K562 (cell line): Measurements from ENCODE around the gene RHOT1. TPM values are rescaled to one million over a fixed set of nuclear protein-coding genes. Genes with fewer than 3 reads are reported as not detected.
A peak's percentile ranks its signal among the peaks of the same experiment; 100 is the strongest.

Source experiments
- ATAC-seq: fragments of 200-7000 bp; cut with Tn5 transposase; 3 replicates; pipeline ENCODE4 v1.9.1; 2020; ENCODE audit warnings: moderate library complexity
- BruUV-seq: library from RNA; stranded (reverse); fragments of 400-500 nt; replicated peaks from 2 replicates; lab custom pipeline; 2021; lab: Mats Ljungman, UMichigan
- CTCF ChIA-PET: fragments of 300-600 bp; formaldehyde crosslinking; extraction: SDS; loops from one replicate; lab custom pipeline; 2021; ENCODE audit warnings: low intra/inter-chr PET ratio; lab: Yijun Ruan, JAX
- POLR2A ChIA-PET: fragments of 300-600, 350-650 bp; sonication (Branson Sonifier 250); formaldehyde crosslinking; extraction: SDS; loops from one replicate; lab custom pipeline; 2021; ENCODE audit warnings: antibody characterized with exemption, inconsistent platforms; lab: Yijun Ruan, JAX
- DNase-seq, 4 experiments: peaks; one replicate each; pipeline versions ENCODE4 v3.0.0 to v3.0.0-alpha.2; 2011 to 2018; ENCODE audit warnings: low spot score in 3 of 4, mixed read lengths in 3 of 4; ENCODE audit errors: extremely low read depth in 1 of 4
- FAIRE-seq: peaks from 2 replicates; lab custom pipeline; 2011; peaks lifted over from hg19 to GRCh38; lab: Jason Lieb, UNC
- H2AFZ ChIP-seq: 2 replicates; pipeline ENCODE4 v1.6.0; 2011; ENCODE audit warnings: low read depth, low read length, control low read depth, inconsistent platforms
- H3K27ac ChIP-seq: fragments of 200-600 bp; 3 replicates; pipeline ENCODE4 v1.8.0; 2011; ENCODE audit warnings: low read depth, mild to moderate bottlenecking, control low read depth, inconsistent platforms, low read length, moderate library complexity, mixed read lengths; ENCODE audit errors: extremely low read depth
- H3K27me3 ChIP-seq, 2 experiments: fragments of 300-600 bp in 1 of 2; 2 replicates in 1 of 2; 3 replicates in 1 of 2; pipeline versions ENCODE4 v1.6.0 to v1.8.0; 2011; ENCODE audit warnings: inconsistent platforms in 2 of 2, low read length in 2 of 2, mild to moderate bottlenecking in 1 of 2, mixed read lengths in 1 of 2, moderate library complexity in 1 of 2; ENCODE audit not compliant: control insufficient read depth in 2 of 2, insufficient read depth in 2 of 2
- H3K36me3 ChIP-seq: fragments of 300-600 bp; 3 replicates; pipeline ENCODE4 v1.8.0; 2011; ENCODE audit warnings: mild to moderate bottlenecking, low read length, inconsistent platforms; ENCODE audit not compliant: control insufficient read depth, insufficient read depth
- H3K4me1 ChIP-seq, 2 experiments: fragments of 200-600 bp in 1 of 2; replicated peaks in 1 of 2; 2 replicates in 1 of 2; 3 replicates in 1 of 2; pipeline versions ENCODE4 v1.5.1 to v1.8.0; 2011; ENCODE audit warnings: inconsistent platforms in 2 of 2, low read length in 2 of 2, mild to moderate bottlenecking in 1 of 2, mixed read lengths in 1 of 2, moderate library complexity in 1 of 2; ENCODE audit not compliant: control insufficient read depth in 2 of 2, insufficient read depth in 2 of 2
- H3K4me2 ChIP-seq: 2 replicates; pipeline ENCODE4 v1.6.1; 2011; ENCODE audit warnings: low read length, control low read depth, inconsistent platforms, mixed read lengths; ENCODE audit not compliant: insufficient read depth
- H3K4me3 ChIP-seq: fragments of 200-600 bp; sonication (generic), shearing (Covaris generic); 2 replicates; pipeline ENCODE4 v1.5.1; 2016; ENCODE audit warnings: control low read depth, inconsistent platforms
- H3K79me2 ChIP-seq: fragments of 200-600 bp; 3 replicates; pipeline ENCODE4 v1.8.0; 2011; ENCODE audit warnings: low read length, inconsistent platforms; ENCODE audit not compliant: control insufficient read depth, insufficient read depth
- H3K9ac ChIP-seq, 2 experiments: 2 replicates each; pipeline versions ENCODE4 v1.6.0 to v1.6.1; 2011; ENCODE audit warnings: low read depth in 2 of 2, low read length in 2 of 2, control low read depth in 1 of 2, inconsistent platforms in 1 of 2, mild to moderate bottlenecking in 1 of 2, mixed read lengths in 1 of 2; ENCODE audit not compliant: insufficient read depth in 1 of 2
- H3K9me1 ChIP-seq: one replicate; pipeline ENCODE4 v1.6.0; 2011; ENCODE audit warnings: inconsistent platforms, mild to moderate bottlenecking, low read length, moderate library complexity; ENCODE audit not compliant: control insufficient read depth, insufficient read depth
- H3K9me3 ChIP-seq: replicated peaks from 2 replicates; pipeline ENCODE4 v1.5.1; 2011; ENCODE audit warnings: low read depth, low read length, inconsistent platforms; ENCODE audit not compliant: control insufficient read depth, insufficient read depth
- H4K20me1 ChIP-seq: replicated peaks from 2 replicates; pipeline ENCODE4 v1.6.1; 2011; ENCODE audit warnings: low read length, inconsistent platforms, mixed read lengths; ENCODE audit not compliant: control insufficient read depth, insufficient read depth
- HNRNPUL1 ChIP-seq: fragments of 200-400 bp; formaldehyde crosslinking; IDR thresholded peaks from 2 replicates; pipeline ENCODE4 v1.6.1; 2017; ENCODE audit warnings: low read length
- KAT7 ChIP-seq: sonication (generic); formaldehyde crosslinking; IDR thresholded peaks from 2 replicates; pipeline ENCODE4 v1.8.0; 2022; ENCODE audit warnings: missing genetic modification reagents, mild to moderate bottlenecking, borderline replicate concordance
- KHSRP ChIP-seq: fragments of 450-650 bp; IDR thresholded peaks from 2 replicates; pipeline ENCODE4 v1.6.1; 2017
- LCOR ChIP-seq: sonication (generic); formaldehyde crosslinking; IDR thresholded peaks from 2 replicates; pipeline ENCODE4 v1.8.0; 2022; ENCODE audit warnings: mild to moderate bottlenecking, missing genetic modification reagents
- REST ChIP-seq, 2 experiments: fragments of 450-650 bp; formaldehyde crosslinking in 1 of 2; IDR thresholded peaks; 2 replicates each; pipeline versions ENCODE4 v1.4.0 to v1.6.1; 2014 to 2020; ENCODE audit warnings: mild to moderate bottlenecking in 2 of 2, borderline replicate concordance in 1 of 2, low read depth in 1 of 2
- ZNF507 ChIP-seq: conservative IDR thresholded peaks from 2 replicates; pipeline ENCODE4 v1.6.1; 2017; ENCODE audit warnings: missing genetic modification characterization, missing compliant biosample characterization
- WGBS: fragments of 100-300 bp; shearing (Covaris generic); methylation state at CpG from one replicate; pipeline ENCODE4 v1.1.6; 2016; ENCODE audit warnings: low coverage, mixed read lengths; ENCODE audit not compliant: insufficient coverage; ENCODE audit errors: missing lambda C conversion rate; 5-methylcytosine and 5-hydroxymethylcytosine counted together
- in situ Hi-C: fragments of 300-500 bp; cut with MboI; formaldehyde crosslinking; loops from 4 replicates; pipeline ENCODE4 v1.15.0; 2018; ENCODE audit warnings: inconsistent platforms, mixed read lengths
- intact Hi-C: fragments of 100-400 bp; cut with micrococcal nuclease; formaldehyde crosslinking; loops from 2 replicates; pipeline ENCODE4 v1.14.2; 2022
- polyA plus RNA-seq, 8 experiments: library from polyadenylated mRNA; depleted of rRNA in 4 of 8; stranded (reverse) in 5 of 8; unstranded in 3 of 8; fragments of >200 nt; fragmentation: Nextera tagmentation in 2 of 8; fragmentation: Illumina TruSeq in 1 of 8; extraction: Ambion mirVana in 2 of 8; extraction: Trizol in 1 of 8; gene quantifications; 2 replicates each; pipeline versions ENCODE4 v1.2.1 to v1.2.3, GENCODE V29; 2011 to 2014; ENCODE audit warnings: inconsistent platforms in 1 of 8, missing spikeins in 1 of 8
- total RNA-seq, 7 experiments: library from RNA; depleted of rRNA in 6 of 7; stranded (reverse); fragments of >200 nt in 6 of 7; fragmentation: Illumina TruSeq in 2 of 7; extraction: Trizol in 2 of 7; gene quantifications; 2 replicates each; pipeline versions ENCODE4 v1.2.1 to v1.2.3, GENCODE V29; 2011 to 2021; ENCODE audit warnings: low replicate concordance in 1 of 7

RHOT1 gene
- total and polyA plus RNA-seq, 9 of the 15 experiments (the other 6 are each of a cell fraction or from before 2014, with no cell fraction given) = 23.0 to 101 (median 32.2) TPM

- DNase-seq = no peak
- intact Hi-C loops (no loop called here), in situ Hi-C loops (no loop called here)
- ChIA-PET POLR2A (interaction anchor here (1.8 kb wide), 1 partner anchor 15 kb away, joined by 6 read pairs; no protein-coding TSS in a partner anchor), CTCF (no interaction called here)
- Histone ChIP-seq H3K36me3 (no peaks in the 10 kb centered on the region), H3K79me2 (no peaks in the 10 kb centered on the region), H4K20me1 (no peaks in the 10 kb centered on the region), H3K4me2 (peak overlapping the region; percentile 40; the same call in 1 of the 2 replicates), H3K9ac (no peak overlapping the region), H3K9me3 (no peaks in the 10 kb centered on the region; the same call in 1 of the 2 replicates), H3K9me1 (no peaks in the 10 kb centered on the region), H3K4me3 (no peak overlapping the region), H3K27ac (no peak overlapping the region), H3K4me1 (peaks cover 9 to 10% of the 10 kb centered on the region in 2 experiments; a peak in 4 of 5 replicates), H3K27me3 (no peaks in the 10 kb centered on the region), H2AFZ (peak overlapping the region; percentile 87)
- no peak for TF ChIP-seq LCOR (CRISPR knock-in tag)
- TF ChIP-seq HNRNPUL1 = no peak
- TF ChIP-seq KHSRP = no peak
- TF ChIP-seq ZNF507 = no peak
- TF ChIP-seq KAT7 (CRISPR knock-in tag) = no peak
- no peak for ATAC-seq
- no TSS peak for BruUV-seq
- 79% methylated on average over 19 of the region's 21 CpGs for WGBS
- FAIRE-seq = no peak
Measured at GRCh38 chr17:32110596-32110995, 31.7 kb upstream of the RHOT1 start.

GRCh38 chr17:32111141-32111771 lies 31.0 kb upstream of the RHOT1 start:
- Histone ChIP-seq H3K79me2 (no peaks in the 10 kb centered on the region), H2AFZ (peak overlapping the region; percentile 87), H3K27me3 (peaks cover 0 to under 1% of the 10 kb centered on the region in 2 experiments; a peak in 1 of 5 replicates), H3K9me3 (no peaks in the 10 kb centered on the region; the same call in 1 of the 2 replicates), H3K27ac (no peak overlapping the region), H3K4me2 (peak overlapping the region; percentile 40; the same call in 1 of the 2 replicates), H3K36me3 (no peaks in the 10 kb centered on the region), H3K4me3 (no peak overlapping the region), H3K9me1 (no peaks in the 10 kb centered on the region), H3K4me1 (peaks cover 9 to 10% of the 10 kb centered on the region in 2 experiments; a peak in 4 of 5 replicates), H3K9ac (0 out of 4 replicates have a peak overlapping the region, but pooled peaks of 1 of the 2 experiments have one; percentile 1), H4K20me1 (no peaks in the 10 kb centered on the region)
- in situ Hi-C loops (no loop called here), intact Hi-C loops (no loop called here)
- DNase-seq (peak; percentile 37 to 87 (median 54)), FAIRE-seq (peak; percentile 65), ATAC-seq (peak; percentile 97)
- ChIA-PET CTCF (no interaction called here), POLR2A (interaction anchor here (0.6 to 1.8 kb wide), 3 partner anchors 10 to 102 kb away, joined by 3 to 6 read pairs (median 5); no protein-coding TSS in a partner anchor)
- WGBS = 15% methylated on average over 18 of the region's 18 CpGs
- no TSS peak for BruUV-seq
- TF ChIP-seq REST (IDR thresholded peaks at IDR 0.05; ENCODE audit: borderline replicate concordance) (peak; percentile 39; the same call in 1 of the 2 replicates), REST (CRISPR knock-in tag; IDR thresholded peaks at IDR 0.05; ENCODE audit: low read depth) (no peak)
